ENCODE measurements around the gene OSTN.

Gene OSTN

DNA sequence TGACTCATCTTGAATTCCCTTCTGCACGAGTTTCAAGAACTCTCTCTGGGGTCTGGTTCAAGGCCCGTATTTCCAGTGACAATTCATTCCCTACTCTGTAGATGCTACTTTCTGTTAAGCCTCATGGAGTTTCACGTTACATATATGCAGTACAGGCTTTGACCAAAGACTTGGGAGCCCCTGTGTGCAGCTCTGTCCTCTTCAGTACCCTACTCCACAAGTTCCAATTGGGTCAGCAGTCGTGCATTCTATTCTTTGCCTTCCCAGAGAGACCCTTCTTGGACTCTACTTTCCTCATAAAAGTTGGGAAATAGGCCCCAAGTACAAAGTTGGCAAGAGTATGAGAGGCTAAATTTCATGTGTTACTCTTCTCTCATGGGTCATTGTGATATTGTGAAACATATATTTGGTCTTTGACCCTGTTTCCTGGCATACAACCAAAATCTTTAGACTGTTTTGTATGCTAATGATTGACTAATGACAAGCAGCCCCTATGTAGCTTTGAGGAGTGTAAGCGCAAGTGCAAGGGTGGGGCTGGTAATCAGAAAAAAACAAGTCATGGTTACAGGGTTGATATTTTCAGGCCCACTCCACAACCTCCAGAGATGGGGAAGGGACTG lies 115.2 kb downstream of the OSTN start:
- no peak for DNase-seq
